ENCODE data around the gene WDR74. TPM values are rescaled to one million over a fixed set of nuclear protein-coding genes. Genes with fewer than 3 reads are reported as not detected.

WDR74 gene
- total RNA-seq, 1 experiment from 2014 or later: 110 TPM

GRCh38 chr11:62839050-62839945 lies at the start of gene WDR74 (continued):
- TF ChIP-seq ARID4B (CRISPR knock-in tag; IDR thresholded peaks at IDR 0.05; ENCODE audit: borderline replicate concordance) (peak; percentile 95; the same call in 1 of the 2 replicates), ESRRA (CRISPR knock-in tag; IDR thresholded peaks at IDR 0.05; ENCODE audit: borderline replicate concordance) (no peak), ZNF263 (CRISPR knock-in tag; IDR thresholded peaks at IDR 0.05; ENCODE audit: low read depth) (no peak), NFE2L1 (CRISPR knock-in tag; IDR thresholded peaks at IDR 0.05) (peak; percentile 89; the same call in 1 of the 2 replicates), IRF2 (CRISPR knock-in tag; IDR thresholded peaks at IDR 0.05; ENCODE audit: borderline replicate concordance, low read depth) (no peak), ZSCAN18 (CRISPR knock-in tag; IDR thresholded peaks at IDR 0.05) (no peak), ZNF121 (CRISPR knock-in tag; IDR thresholded peaks at IDR 0.05) (no peak), ATF1 (CRISPR knock-in tag; IDR thresholded peaks at IDR 0.05) (peak; percentile 94), NR2C2 (CRISPR knock-in tag; IDR thresholded peaks at IDR 0.05) (no peak), RORB (CRISPR knock-in tag; IDR thresholded peaks at IDR 0.05) (no peak), ZNF416 (CRISPR knock-in tag; IDR thresholded peaks at IDR 0.05) (no peak), FOXJ3 (CRISPR knock-in tag; IDR thresholded peaks at IDR 0.05; ENCODE audit: borderline replicate concordance) (no peak), MLX (CRISPR knock-in tag; IDR thresholded peaks at IDR 0.05) (no peak), RELA (CRISPR knock-in tag; IDR thresholded peaks at IDR 0.05; ENCODE audit: borderline replicate concordance) (no peak), GABPB1 (CRISPR knock-in tag; IDR thresholded peaks at IDR 0.05) (peak; percentile 93), JUN (CRISPR knock-in tag; IDR thresholded peaks at IDR 0.05) (no peak), OVOL2 (CRISPR knock-in tag; IDR thresholded peaks at IDR 0.05; ENCODE audit: borderline replicate concordance) (no peak), IRF1 (CRISPR knock-in tag; IDR thresholded peaks at IDR 0.05) (no peak), JAZF1 (CRISPR knock-in tag; IDR thresholded peaks at IDR 0.05) (no peak), CBFB (CRISPR knock-in tag; IDR thresholded peaks at IDR 0.05; ENCODE audit: low read depth) (peak; percentile 71; the same call in 1 of the 2 replicates), ZNF396 (CRISPR knock-in tag; IDR thresholded peaks at IDR 0.05; ENCODE audit: borderline replicate concordance) (no peak), ZNF317 (CRISPR knock-in tag; IDR thresholded peaks at IDR 0.05; ENCODE audit: borderline replicate concordance, low read depth) (no peak), KAT7 (CRISPR knock-in tag; IDR thresholded peaks at IDR 0.05; ENCODE audit: borderline replicate concordance) (0 out of 2 replicates have a peak, but pooled peaks have one; percentile 69), E2F1 (CRISPR knock-in tag; IDR thresholded peaks at IDR 0.05) (peak; percentile 54; the same call in 1 of the 2 replicates), USF2 (CRISPR knock-in tag; IDR thresholded peaks at IDR 0.05) (peak; percentile 60)

Data from WTC11 (cell line).